ENCODE measurements around the gene KIAA1671. TPM values are rescaled to one million over a fixed set of nuclear protein-coding genes. Genes with fewer than 3 reads are reported as not detected.
A peak's percentile ranks its signal among the peaks of the same experiment; 100 is the strongest.

The KIAA1671 gene
- total RNA-seq, 1 donor from 2014 or later, result 43.7 TPM

GRCh38 chr22:25067851-25068421, 115.4 kb downstream of the KIAA1671 start:
- peak; percentile 51 for DNase-seq (ENCODE audit: low spot score)

GRCh38 chr22:25068707-25069106, 116.2 kb downstream of the KIAA1671 start:
- no peak for DNase-seq (ENCODE audit: low spot score)

- DNase-seq (ENCODE audit: low spot score), result no peak
Measured at GRCh38 chr22:25069426-25069757, 116.9 kb downstream of the KIAA1671 start.

- no peak for DNase-seq (ENCODE audit: low spot score)
Measured at GRCh38 chr22:25069758-25070481, 117.4 kb downstream of the KIAA1671 start.

- no peak for DNase-seq (ENCODE audit: low spot score)
Measured at GRCh38 chr22:25070956-25071355, 118.4 kb downstream of the KIAA1671 start.

- DNase-seq (ENCODE audit: low spot score), result no peak
Measured at GRCh38 chr22:25071720-25072119, 119.2 kb downstream of the KIAA1671 start.

- no peak for DNase-seq (ENCODE audit: low spot score)
Measured at GRCh38 chr22:25072406-25072805, 119.9 kb downstream of the KIAA1671 start.

GRCh38 chr22:25076336-25076735, 123.8 kb downstream of the KIAA1671 start:
- no peak for DNase-seq (ENCODE audit: low spot score)

GRCh38 chr22:25077056-25077455, 124.5 kb downstream of the KIAA1671 start:
- no peak for DNase-seq (ENCODE audit: low spot score)

- no peak for DNase-seq (ENCODE audit: low spot score)
Measured at GRCh38 chr22:25077964-25078363, 125.4 kb downstream of the KIAA1671 start.

- DNase-seq (ENCODE audit: low spot score), result no peak
Measured at GRCh38 chr22:25078591-25078990, 126.1 kb downstream of the KIAA1671 start.

- DNase-seq (ENCODE audit: low spot score), result no peak
Measured at GRCh38 chr22:25080855-25081254, 128.3 kb downstream of the KIAA1671 start.

- DNase-seq (ENCODE audit: low spot score), result no peak
Measured at GRCh38 chr22:25081409-25081824, 128.9 kb downstream of the KIAA1671 start.

GRCh38 chr22:25082096-25082495, 129.6 kb downstream of the KIAA1671 start:
- no peak for DNase-seq (ENCODE audit: low spot score)

GRCh38 chr22:25083056-25083806, 130.7 kb downstream of the KIAA1671 start:
- DNase-seq (ENCODE audit: low spot score), result no peak

GRCh38 chr22:25083807-25084200, 131.3 kb downstream of the KIAA1671 start:
- no peak for DNase-seq (ENCODE audit: low spot score)

- no peak for DNase-seq (ENCODE audit: low spot score)
Measured at GRCh38 chr22:25084405-25085107, 132.0 kb downstream of the KIAA1671 start.

GRCh38 chr22:25085156-25085555, 132.6 kb downstream of the KIAA1671 start:
- no peak for DNase-seq (ENCODE audit: low spot score)

- peak; percentile 52 for DNase-seq (ENCODE audit: low spot score)
Measured at GRCh38 chr22:25085930-25086901, 133.7 kb downstream of the KIAA1671 start.

GRCh38 chr22:25086902-25087282, 134.4 kb downstream of the KIAA1671 start:
- no peak for DNase-seq (ENCODE audit: low spot score)

GRCh38 chr22:25090225-25090890, 137.8 kb downstream of the KIAA1671 start:
- DNase-seq (ENCODE audit: low spot score), result no peak
